Measurements from ENCODE around the gene FRA10AC1.

Gene FRA10AC1

DNA sequence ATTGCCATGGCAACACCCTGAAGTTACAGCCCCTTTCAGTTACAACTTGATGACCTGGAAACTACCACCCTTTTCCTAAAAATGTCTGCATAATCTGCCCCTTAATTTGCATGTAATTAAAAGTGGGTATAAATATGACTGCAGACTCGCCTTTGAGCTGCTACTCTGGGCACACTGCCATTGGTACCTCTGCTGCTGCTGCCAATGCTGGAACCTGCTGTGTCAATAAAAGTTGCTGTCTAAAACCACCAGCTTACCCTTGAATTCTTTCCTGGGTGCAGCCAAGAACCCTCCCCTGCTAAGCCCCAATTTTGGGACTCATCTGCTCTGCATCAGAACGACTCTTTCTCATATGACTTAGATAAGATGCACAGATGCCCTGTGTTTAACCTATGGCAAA is 10.2 kb upstream of the FRA10AC1 start:
- TF ChIP-seq, protein P1, sequence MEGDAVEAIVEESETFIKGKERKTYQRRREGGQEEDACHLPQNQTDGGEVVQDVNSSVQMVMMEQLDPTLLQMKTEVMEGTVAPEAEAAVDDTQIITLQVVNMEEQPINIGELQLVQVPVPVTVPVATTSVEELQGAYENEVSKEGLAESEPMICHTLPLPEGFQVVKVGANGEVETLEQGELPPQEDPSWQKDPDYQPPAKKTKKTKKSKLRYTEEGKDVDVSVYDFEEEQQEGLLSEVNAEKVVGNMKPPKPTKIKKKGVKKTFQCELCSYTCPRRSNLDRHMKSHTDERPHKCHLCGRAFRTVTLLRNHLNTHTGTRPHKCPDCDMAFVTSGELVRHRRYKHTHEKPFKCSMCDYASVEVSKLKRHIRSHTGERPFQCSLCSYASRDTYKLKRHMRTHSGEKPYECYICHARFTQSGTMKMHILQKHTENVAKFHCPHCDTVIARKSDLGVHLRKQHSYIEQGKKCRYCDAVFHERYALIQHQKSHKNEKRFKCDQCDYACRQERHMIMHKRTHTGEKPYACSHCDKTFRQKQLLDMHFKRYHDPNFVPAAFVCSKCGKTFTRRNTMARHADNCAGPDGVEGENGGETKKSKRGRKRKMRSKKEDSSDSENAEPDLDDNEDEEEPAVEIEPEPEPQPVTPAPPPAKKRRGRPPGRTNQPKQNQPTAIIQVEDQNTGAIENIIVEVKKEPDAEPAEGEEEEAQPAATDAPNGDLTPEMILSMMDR (IDR thresholded peaks at IDR 0.05): no peak

DNA sequence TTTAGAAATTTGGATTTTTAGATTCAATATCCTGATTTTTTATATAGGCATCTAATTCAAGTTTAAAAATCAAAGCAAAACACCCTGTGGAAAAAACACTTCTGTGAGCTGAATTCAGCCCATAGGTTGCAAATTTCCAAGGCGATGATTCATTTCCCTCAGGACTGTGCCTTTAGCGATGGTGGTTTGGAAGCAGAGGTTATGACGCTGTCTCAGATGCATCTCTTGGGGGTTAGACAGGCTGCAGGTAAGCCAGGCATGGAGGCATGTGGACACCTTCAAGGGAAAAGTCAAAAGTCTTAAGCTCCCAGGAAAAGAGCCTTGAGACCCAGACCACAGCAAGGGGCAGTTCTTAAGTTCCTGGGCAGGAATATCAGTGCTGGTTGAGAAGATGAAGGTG is 9.5 kb upstream of the FRA10AC1 start:
- TF ChIP-seq, protein P1 (IDR thresholded peaks at IDR 0.05): no peak

DNA sequence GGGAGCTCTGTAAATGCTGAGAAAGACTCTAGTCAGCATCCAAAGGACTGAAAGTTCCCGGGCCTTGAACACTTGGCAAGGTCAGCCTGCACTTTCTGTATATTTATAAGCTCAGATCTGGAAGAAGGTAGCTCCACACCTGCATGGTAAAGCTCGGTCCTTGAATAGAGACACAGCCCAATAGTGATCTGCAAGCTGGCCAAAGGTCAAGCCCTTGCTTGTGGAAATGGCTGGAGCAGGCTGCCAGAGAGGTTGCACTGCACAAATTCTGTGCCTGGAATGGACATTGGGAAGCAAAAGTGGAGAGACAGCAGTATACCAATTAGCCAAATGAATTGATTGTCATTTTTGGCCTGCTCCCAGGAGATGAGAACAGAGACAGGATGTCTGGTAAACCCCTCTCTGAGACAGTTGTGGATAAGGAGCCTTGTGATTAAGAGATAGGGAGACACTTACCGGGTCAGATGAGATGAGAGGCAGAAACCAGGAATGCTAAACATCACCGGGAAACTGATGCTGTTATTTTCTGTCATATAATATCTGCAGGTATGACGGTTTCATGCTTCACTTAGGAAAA is 8.0 kb upstream of the FRA10AC1 start:
- TF ChIP-seq, protein P1 (IDR thresholded peaks at IDR 0.05): no peak

DNA sequence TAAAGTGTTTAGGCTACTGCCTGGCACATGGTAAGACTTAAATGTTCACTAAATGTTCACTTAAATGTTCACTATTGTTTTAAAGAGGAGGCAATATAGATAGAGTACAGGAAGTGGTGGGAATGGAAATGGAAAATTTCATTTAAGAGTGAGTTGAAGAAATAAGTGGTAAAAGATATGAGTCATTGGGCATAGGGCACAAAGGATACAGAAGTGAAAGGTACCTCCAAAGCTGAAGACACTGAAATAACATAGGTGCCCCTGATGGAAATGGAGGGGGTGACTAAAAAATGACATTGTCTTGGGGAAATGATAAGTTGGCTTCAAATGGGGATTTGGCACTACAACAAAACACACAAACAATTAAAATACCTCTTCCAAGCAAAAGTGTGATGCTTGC is 5.2 kb upstream of the FRA10AC1 start:
- TF ChIP-seq, protein P1 (IDR thresholded peaks at IDR 0.05): no peak

DNA sequence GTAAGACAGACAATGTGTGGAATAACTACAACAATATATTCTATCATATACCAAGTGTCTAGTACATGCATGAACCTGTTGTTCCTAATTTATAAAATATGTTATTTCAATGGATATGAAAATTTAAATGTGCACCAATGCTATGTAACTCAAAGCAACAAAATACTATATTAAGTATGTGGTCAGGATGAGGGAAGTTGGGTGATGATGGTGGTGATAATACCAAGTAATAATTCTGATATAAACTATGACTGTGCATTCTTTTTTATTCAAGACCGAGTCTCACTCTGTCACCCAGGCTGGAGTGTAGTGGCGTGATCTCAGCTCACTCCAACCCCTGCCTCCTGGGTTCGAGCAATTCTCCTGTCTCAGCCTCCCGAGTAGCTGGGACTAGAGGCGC is 2.1 kb upstream of the FRA10AC1 start:
- TF ChIP-seq, protein P1 (IDR thresholded peaks at IDR 0.05): no peak

DNA sequence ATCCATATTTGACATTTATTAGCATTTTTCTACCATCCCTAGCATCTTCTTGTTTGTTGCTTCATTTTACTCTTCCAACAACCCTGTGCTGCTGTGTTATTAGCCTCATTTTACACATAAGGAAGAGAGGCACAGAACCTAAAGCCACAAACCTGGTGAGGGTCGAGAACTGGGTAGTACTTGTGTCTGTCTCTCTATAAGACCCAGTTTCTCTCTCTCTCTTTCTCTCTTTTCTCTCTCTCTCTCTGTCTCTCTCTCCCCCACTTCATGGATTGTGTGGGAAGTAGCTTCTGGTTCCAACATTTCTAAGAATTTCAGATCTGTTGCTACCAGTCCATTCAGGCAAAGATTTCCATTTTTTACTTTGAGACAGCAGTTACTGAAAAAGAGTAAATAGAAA is 1.4 kb upstream of the FRA10AC1 start:
- TF ChIP-seq, protein P1 (IDR thresholded peaks at IDR 0.05): no peak

DNA sequence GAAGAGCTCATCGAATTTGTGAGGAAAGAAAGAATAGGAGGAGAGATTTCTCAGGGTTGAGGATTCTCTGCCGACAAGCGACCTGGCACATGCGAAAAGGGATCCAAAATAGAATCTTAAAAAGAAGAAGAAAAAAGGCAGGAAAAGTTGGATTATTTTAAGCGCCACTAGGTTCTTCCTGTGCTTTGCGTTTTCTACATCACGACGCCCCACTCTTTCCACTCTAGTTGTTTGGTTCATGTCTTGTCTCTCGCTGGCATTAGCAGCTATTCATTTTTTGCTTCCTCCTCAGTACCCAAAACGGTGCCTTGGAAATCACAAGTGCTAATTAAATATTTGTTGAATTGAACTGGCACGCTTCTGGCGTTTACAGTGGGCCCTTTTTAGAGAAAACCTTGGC is 674 bp upstream of the FRA10AC1 start:
- TF ChIP-seq, protein P1 (IDR thresholded peaks at IDR 0.05): no peak

DNA sequence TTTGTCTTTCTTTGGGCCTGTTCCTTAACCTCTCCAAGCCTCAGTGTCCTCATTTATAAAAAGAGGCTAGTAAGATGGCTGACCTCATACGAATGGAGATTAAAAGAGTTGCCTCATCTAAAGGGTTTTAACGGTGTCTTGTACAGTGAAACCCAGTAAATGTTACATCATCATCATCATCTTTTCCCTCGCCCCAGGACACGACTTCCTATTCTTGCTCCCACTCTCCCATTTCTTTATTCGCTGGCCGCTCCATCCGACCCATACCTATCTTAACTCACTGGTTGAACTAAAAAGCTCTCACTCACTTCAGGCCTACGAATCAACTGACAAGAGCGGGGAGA is 554 bp downstream of the FRA10AC1 start:
- TF ChIP-seq, protein P1 (IDR thresholded peaks at IDR 0.05): no peak

All from LNCAP (cell line).